Suppressor macrophage treated with lipopolysaccharide for 4 hours (primary cell): ENCODE data around the gene HIP1R.
"Not testable (repeated sequence)": the region's sequence is repeated elsewhere in the genome, so short reads cannot be mapped to it uniquely, and the experiment has no call there.

Source experiments
- DNase-seq: peaks from one replicate; pipeline ENCODE4 v3.0.0-alpha.2; 2020

The HIP1R gene

DNA sequence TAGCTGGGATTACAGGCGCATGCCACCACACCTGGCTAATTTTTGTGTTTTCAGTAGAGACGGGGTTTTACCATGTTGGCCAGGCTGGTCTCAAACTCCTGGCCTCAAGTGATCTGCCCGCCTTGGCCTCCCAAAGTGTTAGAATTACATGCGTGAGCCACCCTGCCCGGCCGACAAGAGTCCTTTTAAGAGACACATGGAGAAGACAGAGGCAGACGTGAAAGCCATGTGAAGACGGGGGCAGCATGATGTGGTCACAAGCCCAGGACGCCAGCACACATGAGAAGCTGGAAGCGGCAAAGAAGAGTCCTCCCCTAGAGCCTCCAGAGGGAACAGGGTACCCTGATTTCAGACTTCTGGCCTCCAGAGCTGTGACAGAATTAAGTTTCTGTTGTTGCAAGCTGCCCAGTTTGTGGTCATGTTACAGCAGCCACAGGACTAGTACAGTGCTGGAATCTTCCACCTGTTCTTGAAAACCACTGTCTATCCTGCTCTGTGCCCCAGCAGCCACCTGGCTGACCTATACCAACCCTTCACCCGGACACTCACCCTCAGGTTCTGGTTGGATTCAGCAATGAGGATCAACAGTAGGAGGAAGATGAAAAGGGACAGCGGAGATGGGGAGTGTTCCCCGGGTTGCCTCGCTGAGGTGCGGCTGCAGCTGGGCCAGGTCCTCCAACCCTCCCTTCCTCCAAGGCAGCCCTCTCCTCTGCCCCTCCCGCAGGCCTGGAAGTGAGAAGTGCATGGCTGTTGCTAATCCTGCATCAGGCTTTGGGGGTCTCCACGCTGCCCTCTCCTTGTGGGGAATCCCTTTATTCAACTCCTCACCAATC lies 43.7 kb downstream of the HIP1R start:
- DNase-seq, result no peak

- DNase-seq, result no peak
These were observed 45.0 kb downstream of the HIP1R start for GRCh38 chr12:122880155-122880667.

- DNase-seq, result peak; percentile 41
These were observed 45.4 kb downstream of the HIP1R start for GRCh38 chr12:122880668-122881067.

- DNase-seq, result no peak
These were observed 47.8 kb downstream of the HIP1R start for GRCh38 chr12:122882908-122883558.

GRCh38 chr12:122884091-122884826 lies 49.0 kb downstream of the HIP1R start:
- no peak for DNase-seq

DNA sequence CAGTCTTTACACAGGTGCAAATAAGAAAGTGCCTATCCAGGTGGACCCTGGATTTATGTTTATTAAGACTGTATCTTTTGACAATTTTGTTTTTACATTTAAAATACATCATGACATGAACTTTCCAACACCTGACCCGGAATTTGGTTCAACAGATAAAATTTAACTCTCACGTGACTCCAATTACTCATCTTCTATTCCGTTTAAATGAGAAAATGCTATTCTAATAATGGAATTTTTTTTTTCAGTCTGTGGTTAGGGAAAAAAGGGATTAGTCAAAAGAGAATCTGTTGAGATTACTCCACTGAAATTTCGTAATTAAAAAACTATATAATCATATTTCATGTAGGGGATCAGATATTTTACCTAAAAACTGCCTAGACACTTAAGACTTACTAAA lies 49.6 kb downstream of the HIP1R start:
- DNase-seq, result peak; percentile 69

DNA sequence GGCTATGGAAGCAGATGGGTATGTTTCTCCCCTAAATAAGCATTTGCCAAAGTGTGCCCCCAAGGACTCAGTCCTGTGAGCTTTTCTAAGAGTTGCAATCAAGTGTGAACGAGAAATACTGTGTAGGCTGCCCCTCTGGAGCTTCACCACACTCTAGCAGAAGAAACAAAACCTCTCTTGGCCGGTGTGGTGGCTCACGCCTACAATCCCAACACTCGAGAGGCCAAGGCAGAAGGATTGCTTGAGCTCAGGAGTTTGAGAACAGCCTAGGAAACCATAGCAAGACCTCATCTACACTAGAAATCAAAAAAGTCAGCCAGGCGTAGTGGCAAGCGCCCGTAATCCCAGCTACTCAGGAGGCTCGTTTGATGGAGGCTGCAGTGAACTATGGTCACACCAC lies 50.9 kb downstream of the HIP1R start:
- DNase-seq, result no peak

GRCh38 chr12:122886851-122887818 lies 51.9 kb downstream of the HIP1R start:
- DNase-seq, result no peak

GRCh38 chr12:122887819-122888212 lies 52.6 kb downstream of the HIP1R start:
- no peak for DNase-seq

- DNase-seq, result peak; percentile 75
These were observed 53.0 kb downstream of the HIP1R start for GRCh38 chr12:122888232-122888752.

GRCh38 chr12:122889761-122890520 lies 54.7 kb downstream of the HIP1R start:
- no peak for DNase-seq

- DNase-seq, result peak; percentile 67
These were observed 56.6 kb downstream of the HIP1R start for GRCh38 chr12:122891661-122892525.

DNA sequence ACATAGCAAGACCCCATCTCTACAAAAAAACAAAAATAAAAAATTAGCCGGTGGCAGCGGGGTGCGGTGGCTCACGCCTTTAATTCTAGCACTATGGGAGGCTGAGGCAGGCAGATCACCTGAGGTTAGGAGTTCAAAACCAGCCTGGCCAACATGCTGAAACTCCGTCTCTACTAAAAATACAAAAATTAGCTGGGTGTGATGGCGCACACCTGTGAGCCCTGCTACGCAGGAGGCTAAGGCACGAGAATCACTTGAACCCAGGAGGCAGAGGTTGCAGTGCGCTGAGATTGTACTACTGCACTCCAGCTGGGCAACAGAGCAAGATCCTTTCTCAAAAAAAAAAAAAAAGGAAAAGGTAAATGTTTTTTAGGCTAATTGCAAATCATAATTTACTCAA lies 57.5 kb downstream of the HIP1R start:
- not testable (repeated sequence) for DNase-seq

- DNase-seq, result no peak
These were observed 58.2 kb downstream of the HIP1R start for GRCh38 chr12:122893208-122894153.

GRCh38 chr12:122894193-122895121 lies 59.2 kb downstream of the HIP1R start:
- DNase-seq, result no peak

GRCh38 chr12:122895320-122895703 lies 60.1 kb downstream of the HIP1R start:
- DNase-seq, result no peak

DNA sequence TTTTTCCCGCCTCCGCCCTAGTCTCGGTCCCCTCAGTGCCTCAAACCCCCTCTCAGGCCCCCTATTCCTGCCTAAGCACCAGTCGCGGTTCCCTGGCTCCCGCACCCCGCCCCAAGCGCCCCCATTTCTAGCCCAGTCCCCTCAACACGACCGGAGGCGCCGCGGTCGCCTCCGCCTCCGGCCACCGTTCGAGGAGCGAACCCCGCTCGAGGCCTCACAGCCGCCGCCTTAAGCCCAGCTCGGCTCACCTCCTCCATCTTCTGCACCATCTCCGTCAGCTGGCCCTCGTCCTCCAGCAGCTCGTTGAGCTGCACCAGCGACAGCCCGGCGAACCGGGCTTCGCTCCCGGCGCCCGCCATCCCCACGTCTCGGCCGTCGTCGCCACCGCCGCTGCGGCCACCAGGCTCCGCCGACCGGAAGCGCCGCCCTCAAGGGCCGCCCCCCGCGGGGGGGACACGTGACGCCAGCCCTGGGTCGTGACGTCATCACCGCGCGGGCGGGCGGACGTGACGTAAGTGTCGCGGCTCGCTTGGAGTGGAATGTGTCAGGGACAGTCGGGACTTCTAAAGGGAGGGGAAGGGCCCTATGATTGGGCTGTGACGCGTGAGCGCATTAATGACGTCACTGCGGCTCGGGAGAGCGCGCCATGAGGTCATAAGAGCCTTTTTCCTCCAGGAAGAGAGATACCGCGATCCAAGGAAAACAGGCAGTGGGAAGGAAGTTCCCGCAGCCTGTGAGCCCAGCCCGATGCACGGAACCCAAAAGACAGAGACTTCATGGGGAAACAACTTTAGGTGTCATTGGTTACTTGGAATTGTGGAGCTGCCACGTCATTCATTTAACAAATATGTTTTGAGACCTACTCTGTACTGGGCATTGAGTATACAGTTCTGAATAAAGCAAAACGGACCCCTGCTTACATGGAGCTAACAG lies 60.7 kb downstream of the HIP1R start, which contains the start of gene VPS37B:
VPS37B (minus strand) TSS at position 421 of the 933 bp plus-strand sequence; CDS start at position 359, 62 bp downstream.
- DNase-seq, result peak; percentile 95
